Liver (tissue), 9 donors: Measurements from ENCODE around the gene STX1A. TPM values are rescaled to one million over a fixed set of nuclear protein-coding genes. Genes with fewer than 3 reads are reported as not detected.
A peak's percentile ranks its signal among the peaks of the same experiment; 100 is the strongest.

Experiments
- DNase-seq: peaks from one replicate; pipeline ENCODE4 v3.0.0-alpha.2; 2017; ENCODE audit warnings: low spot score
- H3K27ac ChIP-seq, 2 donors: one replicate each; pipeline ENCODE4 v1.7.0; 2013; ENCODE audit warnings: inconsistent platforms in 2 of 2, low read length in 2 of 2, control low read depth in 1 of 2, low read depth in 1 of 2, mild to moderate bottlenecking in 1 of 2
- H3K27me3 ChIP-seq, 4 donors: one replicate each; pipeline versions ENCODE4 v1.6.1 to v1.7.0; 2013; ENCODE audit warnings: low read length in 3 of 4, inconsistent platforms in 1 of 4, mild to moderate bottlenecking in 1 of 4, moderate library complexity in 1 of 4; ENCODE audit not compliant: control insufficient read depth in 4 of 4, insufficient read depth in 4 of 4
- H3K36me3 ChIP-seq, 4 donors: one replicate each; pipeline versions ENCODE4 v1.6.1 to v1.7.0; 2013; ENCODE audit warnings: low read length in 3 of 4, mild to moderate bottlenecking in 3 of 4, low read depth in 1 of 4, moderate library complexity in 1 of 4; ENCODE audit not compliant: control insufficient read depth in 4 of 4, insufficient read depth in 3 of 4
- H3K4me1 ChIP-seq, 4 donors: one replicate each; pipeline versions ENCODE4 v1.6.1 to v1.7.0; 2013; ENCODE audit warnings: low read length in 3 of 4, mild to moderate bottlenecking in 3 of 4, moderate library complexity in 1 of 4; ENCODE audit not compliant: control insufficient read depth in 4 of 4, insufficient read depth in 4 of 4
- H3K4me3 ChIP-seq, 3 donors: one replicate each; pipeline versions ENCODE4 v1.6.1 to v1.7.0; 2013; ENCODE audit warnings: low read length in 3 of 3, control low read depth in 1 of 3, low read depth in 1 of 3, mild to moderate bottlenecking in 1 of 3
- H3K9ac ChIP-seq, 2 donors: one replicate each; pipeline ENCODE4 v1.7.0; 2013; ENCODE audit warnings: low read length in 2 of 2, mild to moderate bottlenecking in 2 of 2, moderate library complexity in 2 of 2, control low read depth in 1 of 2, low read depth in 1 of 2
- H3K9me3 ChIP-seq, 4 donors: one replicate each; pipeline versions ENCODE4 v1.6.1 to v1.7.0; 2013; ENCODE audit warnings: low read length in 3 of 4; ENCODE audit not compliant: control insufficient read depth in 4 of 4
- CTCF ChIP-seq: fragments of 150-350 bp; IDR thresholded peaks from 2 replicates; pipeline ENCODE4 v1.5.1; 2017; ENCODE audit warnings: improper control_type of control experiment, low read depth, low read length; ENCODE audit not compliant: missing input control
- EGR1 ChIP-seq, 2 donors: IDR thresholded peaks; 2 replicates each; pipeline ENCODE4 v1.6.1; 2016 to 2018; ENCODE audit warnings: antibody characterized with exemption in 2 of 2, low read depth in 2 of 2
- FOXA1 ChIP-seq: IDR thresholded peaks from 2 replicates; pipeline ENCODE4 v1.6.1; 2016; ENCODE audit warnings: antibody characterized with exemption
- FOXA2 ChIP-seq: IDR thresholded peaks from 2 replicates; pipeline ENCODE4 v1.6.1; 2016; ENCODE audit warnings: antibody characterized with exemption
- GABPA ChIP-seq, 2 donors: IDR thresholded peaks in 1 of 2; conservative IDR thresholded peaks in 1 of 2; 2 replicates each; pipeline ENCODE4 v1.6.1; 2016; ENCODE audit warnings: antibody characterized with exemption in 2 of 2, mild to moderate bottlenecking in 1 of 2, moderate library complexity in 1 of 2
- HNF4A ChIP-seq, 2 donors: conservative IDR thresholded peaks; 2 replicates each; pipeline ENCODE4 v1.6.1; 2016; ENCODE audit warnings: antibody characterized with exemption in 2 of 2, mild to moderate bottlenecking in 2 of 2
- HNF4G ChIP-seq: IDR thresholded peaks from 2 replicates; pipeline ENCODE4 v1.6.1; 2016; ENCODE audit warnings: antibody characterized with exemption
- JUND ChIP-seq, 2 donors: IDR thresholded peaks; 2 replicates each; pipeline ENCODE4 v1.6.1; 2016; ENCODE audit warnings: antibody characterized with exemption in 2 of 2
- NR2F2 ChIP-seq: IDR thresholded peaks from 2 replicates; pipeline ENCODE4 v1.6.1; 2016; ENCODE audit warnings: antibody characterized with exemption
- RAD21 ChIP-seq, 2 donors: IDR thresholded peaks; 2 replicates each; pipeline ENCODE4 v1.6.1; 2016; ENCODE audit warnings: antibody characterized with exemption in 2 of 2, mild to moderate bottlenecking in 2 of 2
- RXRA ChIP-seq, 2 donors: IDR thresholded peaks; 2 replicates each; pipeline ENCODE4 v1.6.1; 2017 to 2018; ENCODE audit warnings: antibody characterized with exemption in 2 of 2, mild to moderate bottlenecking in 1 of 2
- SP1 ChIP-seq: IDR thresholded peaks from 2 replicates; pipeline ENCODE4 v1.6.1; 2018; ENCODE audit warnings: antibody characterized with exemption, mild to moderate bottlenecking
- TAF1 ChIP-seq: conservative IDR thresholded peaks from 2 replicates; pipeline ENCODE4 v1.6.1; 2016; ENCODE audit warnings: antibody characterized with exemption, mild to moderate bottlenecking
- YY1 ChIP-seq: IDR thresholded peaks from 2 replicates; pipeline ENCODE4 v1.6.1; 2016; ENCODE audit warnings: antibody characterized with exemption, mild to moderate bottlenecking
- ZBTB33 ChIP-seq: IDR thresholded peaks from 2 replicates; pipeline ENCODE4 v1.6.1; 2016; ENCODE audit warnings: antibody characterized with exemption
- WGBS: extraction: QIAGEN DNeasy Blood & Tissue Kit; methylation state at CpG from one replicate; pipeline ENCODE4 v1.1.7; 2013; 5-methylcytosine and 5-hydroxymethylcytosine counted together
- polyA plus RNA-seq, 2 donors: library from polyadenylated mRNA; stranded (reverse) in 1 of 2; unstranded in 1 of 2; fragments of 200-250 nt in 1 of 2; fragments of >200 nt in 1 of 2; fragmentation: Nextera tagmentation in 1 of 2; extraction: Ambion mirVana in 1 of 2; gene quantifications; one replicate each; pipeline versions ENCODE4 v1.2.1 to v1.2.3, GENCODE V29; 2013 to 2015
- total RNA-seq, 2 donors: library from RNA; depleted of rRNA; stranded (reverse); fragments of >200 nt; gene quantifications; one replicate each; pipeline ENCODE4 v1.2.3, GENCODE V29; 2014
- TF ChIP-seq, protein P1 (sequence below): IDR thresholded peaks from 2 replicates; pipeline ENCODE4 v1.6.1; 2016; ENCODE audit warnings: antibody characterized with exemption
- TF ChIP-seq, protein P2 (sequence below): IDR thresholded peaks from 2 replicates; pipeline ENCODE4 v1.6.1; 2016; ENCODE audit warnings: antibody characterized with exemption, mild to moderate bottlenecking
- TF ChIP-seq, protein P3 (sequence below): IDR thresholded peaks from 2 replicates; pipeline ENCODE4 v1.6.1; 2016; ENCODE audit warnings: antibody characterized with exemption
- donor health status: healthy.
- donor health status: healthy.
- donor health status: healthy.
- donor health status: healthy.
- donor health status: healthy.

Gene STX1A
- total and polyA plus RNA-seq, 4 donors: 0.49 to 1.9 (median 1.1) TPM

- H3K27me3 ChIP-seq: no peaks in the 10 kb centered on the region
- no peak overlapping the region for H3K9ac ChIP-seq
- peaks cover 0 to 10% (median 5%) of the 10 kb centered on the region in 4 donors for H3K4me1 ChIP-seq
- H3K27ac ChIP-seq: peak overlapping the region in 1 of 2 donors; percentile 3
- H3K4me3 ChIP-seq: no peak overlapping the region
- 69% methylated on average over 11 of the region's 11 CpGs for WGBS
- no peak for DNase-seq
- H3K36me3 ChIP-seq: no peaks in the 10 kb centered on the region
- TF ChIP-seq FOXA2 (no peak), FOXA1 (no peak), ZBTB33 (no peak), TAF1 (no peak), RAD21 (IDR thresholded peaks at IDR 0.05) (peak in 1 of 2 donors; percentile 30), GABPA (IDR thresholded peaks at IDR 0.05 in 1 of 2, conservative IDR thresholded peaks at IDR 0.05 in 1 of 2) (no peak), RXRA (IDR thresholded peaks at IDR 0.05) (peak; percentile 38 to 90), CTCF (no peak), SP1 (peak; percentile 79), HNF4G (no peak), YY1 (no peak), EGR1 (IDR thresholded peaks at IDR 0.05; ENCODE audit: low read depth in 2 of 2) (no peak), NR2F2 (no peak), JUND (IDR thresholded peaks at IDR 0.05) (no peak), HNF4A (conservative IDR thresholded peaks at IDR 0.05) (peak; percentile 43 to 80)
- TF ChIP-seq, protein P1, sequence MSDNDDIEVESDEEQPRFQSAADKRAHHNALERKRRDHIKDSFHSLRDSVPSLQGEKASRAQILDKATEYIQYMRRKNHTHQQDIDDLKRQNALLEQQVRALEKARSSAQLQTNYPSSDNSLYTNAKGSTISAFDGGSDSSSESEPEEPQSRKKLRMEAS: no peak
- TF ChIP-seq, protein P2, sequence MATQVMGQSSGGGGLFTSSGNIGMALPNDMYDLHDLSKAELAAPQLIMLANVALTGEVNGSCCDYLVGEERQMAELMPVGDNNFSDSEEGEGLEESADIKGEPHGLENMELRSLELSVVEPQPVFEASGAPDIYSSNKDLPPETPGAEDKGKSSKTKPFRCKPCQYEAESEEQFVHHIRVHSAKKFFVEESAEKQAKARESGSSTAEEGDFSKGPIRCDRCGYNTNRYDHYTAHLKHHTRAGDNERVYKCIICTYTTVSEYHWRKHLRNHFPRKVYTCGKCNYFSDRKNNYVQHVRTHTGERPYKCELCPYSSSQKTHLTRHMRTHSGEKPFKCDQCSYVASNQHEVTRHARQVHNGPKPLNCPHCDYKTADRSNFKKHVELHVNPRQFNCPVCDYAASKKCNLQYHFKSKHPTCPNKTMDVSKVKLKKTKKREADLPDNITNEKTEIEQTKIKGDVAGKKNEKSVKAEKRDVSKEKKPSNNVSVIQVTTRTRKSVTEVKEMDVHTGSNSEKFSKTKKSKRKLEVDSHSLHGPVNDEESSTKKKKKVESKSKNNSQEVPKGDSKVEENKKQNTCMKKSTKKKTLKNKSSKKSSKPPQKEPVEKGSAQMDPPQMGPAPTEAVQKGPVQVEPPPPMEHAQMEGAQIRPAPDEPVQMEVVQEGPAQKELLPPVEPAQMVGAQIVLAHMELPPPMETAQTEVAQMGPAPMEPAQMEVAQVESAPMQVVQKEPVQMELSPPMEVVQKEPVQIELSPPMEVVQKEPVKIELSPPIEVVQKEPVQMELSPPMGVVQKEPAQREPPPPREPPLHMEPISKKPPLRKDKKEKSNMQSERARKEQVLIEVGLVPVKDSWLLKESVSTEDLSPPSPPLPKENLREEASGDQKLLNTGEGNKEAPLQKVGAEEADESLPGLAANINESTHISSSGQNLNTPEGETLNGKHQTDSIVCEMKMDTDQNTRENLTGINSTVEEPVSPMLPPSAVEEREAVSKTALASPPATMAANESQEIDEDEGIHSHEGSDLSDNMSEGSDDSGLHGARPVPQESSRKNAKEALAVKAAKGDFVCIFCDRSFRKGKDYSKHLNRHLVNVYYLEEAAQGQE: no peak
- TF ChIP-seq, protein P3, sequence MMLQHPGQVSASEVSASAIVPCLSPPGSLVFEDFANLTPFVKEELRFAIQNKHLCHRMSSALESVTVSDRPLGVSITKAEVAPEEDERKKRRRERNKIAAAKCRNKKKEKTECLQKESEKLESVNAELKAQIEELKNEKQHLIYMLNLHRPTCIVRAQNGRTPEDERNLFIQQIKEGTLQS: no peak
- H3K9me3 ChIP-seq: no peaks in the 10 kb centered on the region
These were observed 66.9 kb downstream of the STX1A start for GRCh38 chr7:73652541-73652949.
